ENCODE measurements around the gene ETV6. TPM values are rescaled to one million over a fixed set of nuclear protein-coding genes. Genes with fewer than 3 reads are reported as not detected.

ETV6 gene
- total RNA-seq, 3 donors from 2014 or later = 17.8 to 58.7 (median 45.2) TPM

GRCh38 chr12:11798006-11798708, 148.7 kb downstream of the ETV6 start:
- intact Hi-C loops (cut with DNase I; ENCODE audit: low total_unique reads) = no loop called here
- DNase-seq (ENCODE audit: low spot score in 2 of 2) = no peak
- H3K27ac ChIP-seq = peak overlapping the region in 1 of 2 donors; percentile 82
- no peaks in the 10 kb centered on the region for H3K27me3 ChIP-seq
- no peak overlapping the region for H3K4me3 ChIP-seq
- TF ChIP-seq CTCF (IDR thresholded peaks at IDR 0.05) (no peak), POLR2AphosphoS5 (IDR thresholded peaks at IDR 0.05) (no peak), POLR2A (IDR thresholded peaks at IDR 0.05) (no peak)
- no peaks in the 10 kb centered on the region for H3K9me3 ChIP-seq
- peaks cover 5 to 26% of the 10 kb centered on the region in 2 donors for H3K4me1 ChIP-seq
- H3K36me3 ChIP-seq = no peaks in the 10 kb centered on the region

- Histone ChIP-seq H3K9me3 (no peaks in the 10 kb centered on the region), H3K27me3 (no peaks in the 10 kb centered on the region), H3K4me3 (no peak overlapping the region), H3K4me1 (peaks cover 3 to 18% of the 10 kb centered on the region in 2 donors), H3K36me3 (no peaks in the 10 kb centered on the region), H3K27ac (peak overlapping the region; percentile 22 to 82)
- DNase-seq (ENCODE audit: low spot score in 2 of 2) = no peak
- intact Hi-C loops (cut with DNase I; ENCODE audit: low total_unique reads) = no loop called here
- TF ChIP-seq POLR2AphosphoS5 (IDR thresholded peaks at IDR 0.05) (no peak), CTCF (IDR thresholded peaks at IDR 0.05) (no peak), POLR2A (IDR thresholded peaks at IDR 0.05) (no peak)
These were observed 149.5 kb downstream of the ETV6 start for GRCh38 chr12:11798856-11799501.

GRCh38 chr12:11799502-11799873, 150.0 kb downstream of the ETV6 start:
- Histone ChIP-seq H3K27ac (peak overlapping the region in 1 of 2 donors; percentile 82), H3K4me3 (no peak overlapping the region), H3K9me3 (no peaks in the 10 kb centered on the region), H3K27me3 (no peaks in the 10 kb centered on the region), H3K36me3 (no peaks in the 10 kb centered on the region), H3K4me1 (peaks cover 0 to 13% of the 10 kb centered on the region in 2 donors)
- TF ChIP-seq POLR2A (IDR thresholded peaks at IDR 0.05) (no peak), CTCF (IDR thresholded peaks at IDR 0.05) (no peak), POLR2AphosphoS5 (IDR thresholded peaks at IDR 0.05) (no peak)
- no peak for DNase-seq (ENCODE audit: low spot score in 2 of 2)
- intact Hi-C loops (cut with DNase I; ENCODE audit: low total_unique reads) = no loop called here

- intact Hi-C loops (cut with DNase I; ENCODE audit: low total_unique reads) = no loop called here
- DNase-seq (ENCODE audit: low spot score in 2 of 2) = no peak
- H3K27ac ChIP-seq = peak overlapping the region in 1 of 2 donors; percentile 43
- H3K4me1 ChIP-seq = no peaks in the 10 kb centered on the region
- H3K4me3 ChIP-seq = no peak overlapping the region
- no peaks in the 10 kb centered on the region for H3K27me3 ChIP-seq
- H3K36me3 ChIP-seq = no peaks in the 10 kb centered on the region
- TF ChIP-seq POLR2AphosphoS5 (IDR thresholded peaks at IDR 0.05) (no peak), POLR2A (IDR thresholded peaks at IDR 0.05) (no peak), CTCF (IDR thresholded peaks at IDR 0.05) (no peak)
- no peaks in the 10 kb centered on the region for H3K9me3 ChIP-seq
These were observed 152.2 kb downstream of the ETV6 start for GRCh38 chr12:11801643-11802042.

GRCh38 chr12:11804130-11804529, 154.7 kb downstream of the ETV6 start:
- H3K27me3 ChIP-seq = no peaks in the 10 kb centered on the region
- TF ChIP-seq POLR2AphosphoS5 (IDR thresholded peaks at IDR 0.05) = no peak
- TF ChIP-seq CTCF (IDR thresholded peaks at IDR 0.05) = no peak
- TF ChIP-seq POLR2A (IDR thresholded peaks at IDR 0.05) = no peak
- no peak overlapping the region for H3K27ac ChIP-seq
- no peaks in the 10 kb centered on the region for H3K36me3 ChIP-seq
- DNase-seq (ENCODE audit: low spot score in 2 of 2) = no peak
- no peak overlapping the region for H3K4me3 ChIP-seq
- H3K9me3 ChIP-seq = no peaks in the 10 kb centered on the region
- no peaks in the 10 kb centered on the region for H3K4me1 ChIP-seq
- intact Hi-C loops (cut with DNase I; ENCODE audit: low total_unique reads) = no loop called here
